OCI-LY7 (cell line): Measurements from ENCODE around the gene EIPR1. TPM values are rescaled to one million over a fixed set of nuclear protein-coding genes. Genes with fewer than 3 reads are reported as not detected.

Experiments used
- BruUV-seq: library from RNA; stranded (reverse); fragments of 400-500 nt; replicated peaks from 2 replicates; lab custom pipeline; 2021; lab: Mats Ljungman, UMichigan
- CTCF ChIA-PET: fragments of 300-600 bp; sonication (Branson Sonifier 250); formaldehyde crosslinking; loops from one replicate; lab custom pipeline; 2022; ENCODE audit warnings: antibody characterized with exemption; ENCODE audit not compliant: unreplicated experiment; lab: Charles Lee
- POLR2A ChIA-PET: fragments of 300-600 bp; sonication (Branson Sonifier 250); formaldehyde crosslinking; loops from one replicate; lab custom pipeline; 2022; ENCODE audit warnings: antibody characterized with exemption; lab: Charles Lee
- DNase-seq: peaks from one replicate; pipeline ENCODE4 v3.0.0-alpha.2; 2015; ENCODE audit warnings: low spot score
- H2AFZ ChIP-seq: fragments of 200-600 bp; sonication (generic), shearing (Covaris generic); 2 replicates; pipeline ENCODE4 v1.6.1; 2014; ENCODE audit warnings: mild to moderate bottlenecking, antibody characterized with exemption, low read length, moderate library complexity
- H3K27ac ChIP-seq: fragments of 200-600 bp; sonication (generic); 2 replicates; pipeline ENCODE4 v1.5.1; 2014; ENCODE audit warnings: mixed run types, low read depth, mild to moderate bottlenecking, moderate library complexity, low read length, inconsistent platforms; ENCODE audit not compliant: poor library complexity, severe bottlenecking
- H3K36me3 ChIP-seq: fragments of 200-600 bp; sonication (generic); 2 replicates; pipeline ENCODE4 v1.6.1; 2014; ENCODE audit warnings: mild to moderate bottlenecking, antibody characterized with exemption, low read length, moderate library complexity, mixed read lengths; ENCODE audit not compliant: insufficient read depth
- H3K4me1 ChIP-seq: fragments of 200-600 bp; sonication (generic); 2 replicates; pipeline ENCODE4 v1.5.1; 2014; ENCODE audit warnings: mild to moderate bottlenecking, low read length; ENCODE audit not compliant: insufficient read depth, poor library complexity, severe bottlenecking
- H3K4me2 ChIP-seq: fragments of 200-600 bp; sonication (generic); 2 replicates; pipeline ENCODE4 v1.6.1; 2014; ENCODE audit warnings: mild to moderate bottlenecking, low read length
- H3K4me3 ChIP-seq: fragments of 200-600 bp; sonication (generic); 2 replicates; pipeline ENCODE4 v1.5.1; 2014; ENCODE audit warnings: mild to moderate bottlenecking, low read depth, low read length; ENCODE audit not compliant: poor library complexity, severe bottlenecking
- H3K79me2 ChIP-seq: fragments of 200-600 bp; sonication (generic); 2 replicates; pipeline ENCODE4 v1.6.1; 2016; ENCODE audit warnings: low read depth, mild to moderate bottlenecking, low read length, moderate library complexity, mixed read lengths; ENCODE audit not compliant: insufficient read depth
- H3K9me2 ChIP-seq: fragments of 200-600 bp; sonication (generic); 2 replicates; pipeline ENCODE4 v1.6.1; 2016; ENCODE audit warnings: mild to moderate bottlenecking, low read length, mixed read lengths; ENCODE audit not compliant: insufficient read depth
- H3K9me3 ChIP-seq: fragments of 200-600 bp; sonication (generic); 2 replicates; pipeline ENCODE4 v1.6.1; 2014; ENCODE audit warnings: mild to moderate bottlenecking, mixed run types, low read length, mixed read lengths
- H4K20me1 ChIP-seq: fragments of 200-600 bp; sonication (generic); 2 replicates; pipeline ENCODE4 v1.6.1; 2014; ENCODE audit warnings: mild to moderate bottlenecking, antibody characterized with exemption, low read length, moderate library complexity, mixed read lengths; ENCODE audit not compliant: insufficient read depth
- EZH2phosphoT487 ChIP-seq: fragments of 200-600 bp; sonication (generic); IDR thresholded peaks from 2 replicates; pipeline ENCODE4 v1.6.1; 2018; ENCODE audit warnings: low read depth, borderline replicate concordance, mild to moderate bottlenecking, mixed run types, antibody characterized with exemption, low read length, moderate library complexity, mixed read lengths
- intact Hi-C: fragments of 100-400 bp; cut with micrococcal nuclease; formaldehyde crosslinking; loops from one replicate; pipeline ENCODE4 v1.10.0; 2022; ENCODE audit not compliant: unreplicated experiment
- total RNA-seq, 2 experiments: library from RNA; depleted of rRNA in 1 of 2; stranded (reverse); fragments of >200 nt in 1 of 2; shearing (Covaris generic) in 1 of 2; gene quantifications; 2 replicates each; pipeline ENCODE4 v1.2.3, GENCODE V29; 2014 to 2022
- TF ChIP-seq, protein P1 (sequence below): fragments of 200-600 bp; sonication (generic); conservative IDR thresholded peaks from 2 replicates; pipeline ENCODE4 v1.5.1; 2014; ENCODE audit warnings: mild to moderate bottlenecking, antibody characterized with exemption, low read length, moderate library complexity, mixed read lengths

The EIPR1 gene
- total RNA-seq, 2 experiments from 2014 or later, result 60.5 to 61.7 TPM

GRCh38 chr2:3170792-3171455, 206.7 kb downstream of the EIPR1 start:
- no peaks in the 10 kb centered on the region for H4K20me1 ChIP-seq

GRCh38 chr2:3169106-3169870, 208.3 kb downstream of the EIPR1 start:
- H3K9me2 ChIP-seq, result no peaks in the 10 kb centered on the region
- no peaks in the 10 kb centered on the region for H4K20me1 ChIP-seq
- CTCF ChIA-PET, result no interaction called here
- no peak for DNase-seq
- intact Hi-C loops, result no loop called here
- no peaks in the 10 kb centered on the region for H3K79me2 ChIP-seq
- POLR2A ChIA-PET, result interaction anchor here (2.0 kb wide), 1 partner anchor 10 kb away, joined by 5 read pairs; no protein-coding TSS in a partner anchor
- BruUV-seq, result no TSS peak
- H3K9me3 ChIP-seq, result peaks cover 12% of the 10 kb centered on the region; the same call in 1 of the 2 replicates
- no peak overlapping the region for H3K4me3 ChIP-seq
- H3K4me1 ChIP-seq, result peaks cover 14% of the 10 kb centered on the region
- H3K36me3 ChIP-seq, result peaks cover 19% of the 10 kb centered on the region
- H3K27ac ChIP-seq, result no peak overlapping the region
- H3K4me2 ChIP-seq, result no peak overlapping the region
- TF ChIP-seq, protein P1, sequence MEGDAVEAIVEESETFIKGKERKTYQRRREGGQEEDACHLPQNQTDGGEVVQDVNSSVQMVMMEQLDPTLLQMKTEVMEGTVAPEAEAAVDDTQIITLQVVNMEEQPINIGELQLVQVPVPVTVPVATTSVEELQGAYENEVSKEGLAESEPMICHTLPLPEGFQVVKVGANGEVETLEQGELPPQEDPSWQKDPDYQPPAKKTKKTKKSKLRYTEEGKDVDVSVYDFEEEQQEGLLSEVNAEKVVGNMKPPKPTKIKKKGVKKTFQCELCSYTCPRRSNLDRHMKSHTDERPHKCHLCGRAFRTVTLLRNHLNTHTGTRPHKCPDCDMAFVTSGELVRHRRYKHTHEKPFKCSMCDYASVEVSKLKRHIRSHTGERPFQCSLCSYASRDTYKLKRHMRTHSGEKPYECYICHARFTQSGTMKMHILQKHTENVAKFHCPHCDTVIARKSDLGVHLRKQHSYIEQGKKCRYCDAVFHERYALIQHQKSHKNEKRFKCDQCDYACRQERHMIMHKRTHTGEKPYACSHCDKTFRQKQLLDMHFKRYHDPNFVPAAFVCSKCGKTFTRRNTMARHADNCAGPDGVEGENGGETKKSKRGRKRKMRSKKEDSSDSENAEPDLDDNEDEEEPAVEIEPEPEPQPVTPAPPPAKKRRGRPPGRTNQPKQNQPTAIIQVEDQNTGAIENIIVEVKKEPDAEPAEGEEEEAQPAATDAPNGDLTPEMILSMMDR, result no peak
- no peak for TF ChIP-seq EZH2phosphoT487
- H2AFZ ChIP-seq, result no peak overlapping the region

More at GRCh38 chr2:3170792-3171455, 206.7 kb downstream of the EIPR1 start:
- Histone ChIP-seq H3K79me2 (no peaks in the 10 kb centered on the region), H3K9me3 (no peaks in the 10 kb centered on the region), H3K36me3 (peaks cover 5% of the 10 kb centered on the region), H3K4me1 (peaks cover 8% of the 10 kb centered on the region), H2AFZ (no peak overlapping the region), H3K4me3 (no peak overlapping the region), H3K9me2 (no peaks in the 10 kb centered on the region), H3K4me2 (no peak overlapping the region), H3K27ac (no peak overlapping the region)
- CTCF ChIA-PET, result no interaction called here
- no TSS peak for BruUV-seq
- TF ChIP-seq, protein P1, result no peak
- TF ChIP-seq EZH2phosphoT487, result no peak
- no peak for DNase-seq
- intact Hi-C loops, result no loop called here
- POLR2A ChIA-PET, result no interaction called here
